ENCODE results near the gene FAM118A.
A peak's percentile ranks its signal among the peaks of the same experiment; 100 is the strongest.
"Not testable (repeated sequence)": the region's sequence is repeated elsewhere in the genome, so short reads cannot be mapped to it uniquely, and the experiment has no call there.

Gene FAM118A

DNA sequence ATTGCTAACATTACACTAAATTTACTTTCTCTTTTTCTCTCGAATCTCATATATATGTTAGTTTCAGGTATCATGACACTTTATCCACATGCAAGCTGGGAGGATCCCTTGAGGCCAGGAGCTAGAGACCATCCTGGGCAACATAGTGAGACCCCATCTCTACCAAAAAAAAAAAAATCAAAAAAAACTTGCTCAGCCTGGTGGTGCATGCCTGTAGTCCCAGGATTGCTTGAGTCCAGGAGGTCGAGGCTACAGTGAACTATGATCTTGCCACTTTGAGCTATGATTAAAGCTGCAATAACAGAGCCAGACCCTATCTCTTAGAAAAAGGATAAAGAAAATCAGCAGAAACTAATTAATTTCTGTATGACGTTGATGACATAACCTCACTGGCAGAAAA lies 28.7 kb upstream of the FAM118A start:
- no peak for DNase-seq (ENCODE audit: low spot score)

DNA sequence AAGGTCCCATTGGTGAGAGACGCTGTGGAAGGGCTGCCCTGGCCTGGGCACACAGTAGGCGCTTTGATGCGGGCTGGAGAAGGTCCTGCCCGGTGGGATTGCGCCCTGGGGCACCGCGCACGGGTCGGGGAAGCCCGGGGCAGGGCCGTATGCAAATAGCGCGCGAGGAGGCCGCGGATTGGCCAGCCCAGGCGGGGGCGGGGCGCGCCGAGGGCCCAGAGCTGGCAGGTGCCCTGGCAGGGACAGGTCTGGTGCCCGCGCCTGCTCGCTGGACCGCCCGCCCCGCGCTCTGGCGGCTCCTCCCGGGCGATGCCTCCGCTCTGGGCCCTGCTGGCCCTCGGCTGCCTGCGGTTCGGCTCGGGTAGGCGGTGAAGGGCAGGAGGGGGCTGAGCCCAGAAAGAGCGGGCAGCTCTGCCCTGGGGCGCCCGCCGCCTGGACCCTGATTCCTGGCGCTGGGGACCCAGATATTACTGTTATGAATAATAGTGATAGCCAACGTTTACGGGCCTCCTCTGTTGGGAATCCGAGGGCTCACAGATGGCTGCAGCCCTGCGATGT lies 24.9 kb upstream of the FAM118A start, which contains the start of gene UPK3A:
Gene UPK3A, plus strand, starts transcription at position 245 of the 558 bp plus-strand sequence. Its CDS starts 65 bp downstream, at position 310.
- peak; percentile 48 for DNase-seq (ENCODE audit: low spot score)

DNA sequence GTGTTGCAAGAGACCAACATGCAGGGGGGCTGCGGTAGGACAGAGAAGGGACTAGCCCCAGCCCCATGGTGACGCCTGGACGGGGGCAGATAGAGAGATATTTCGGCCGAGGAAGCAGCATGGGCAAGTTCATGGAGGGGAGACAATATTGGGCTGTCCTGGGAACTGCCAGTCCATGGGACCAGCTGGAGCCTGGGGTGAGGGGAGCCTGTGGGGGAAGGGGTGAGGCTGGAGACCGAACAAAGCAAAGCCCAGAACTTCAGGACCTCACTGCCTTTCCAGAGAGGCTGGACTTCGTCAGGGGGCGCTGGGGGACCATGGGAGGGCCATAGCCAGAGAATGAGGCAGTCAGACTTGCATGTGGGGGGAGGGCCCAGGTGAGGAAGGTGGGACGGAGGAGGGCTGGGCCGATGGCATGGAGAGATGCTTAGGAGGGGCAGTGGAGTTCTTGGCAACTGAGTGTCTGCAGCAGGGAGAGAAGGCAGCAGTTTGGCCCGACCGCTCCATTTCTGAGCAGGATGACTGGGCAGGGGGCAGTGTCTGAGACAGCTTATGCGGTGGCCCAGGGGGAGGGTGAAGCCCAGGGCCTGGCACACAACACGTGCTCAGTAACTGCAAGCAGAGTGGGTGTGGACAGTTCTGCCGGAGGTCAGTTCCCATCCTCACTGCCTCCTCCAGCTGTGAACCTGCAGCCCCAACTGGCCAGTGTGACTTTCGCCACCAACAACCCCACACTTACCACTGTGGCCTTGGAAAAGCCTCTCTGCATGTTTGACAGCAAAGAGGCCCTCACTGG lies 24.3 kb upstream of the FAM118A start:
- DNase-seq (ENCODE audit: low spot score), result no peak

- DNase-seq (ENCODE audit: low spot score), result no peak
Measured at GRCh38 chr22:45286854-45287551, 22.7 kb upstream of the FAM118A start.

DNA sequence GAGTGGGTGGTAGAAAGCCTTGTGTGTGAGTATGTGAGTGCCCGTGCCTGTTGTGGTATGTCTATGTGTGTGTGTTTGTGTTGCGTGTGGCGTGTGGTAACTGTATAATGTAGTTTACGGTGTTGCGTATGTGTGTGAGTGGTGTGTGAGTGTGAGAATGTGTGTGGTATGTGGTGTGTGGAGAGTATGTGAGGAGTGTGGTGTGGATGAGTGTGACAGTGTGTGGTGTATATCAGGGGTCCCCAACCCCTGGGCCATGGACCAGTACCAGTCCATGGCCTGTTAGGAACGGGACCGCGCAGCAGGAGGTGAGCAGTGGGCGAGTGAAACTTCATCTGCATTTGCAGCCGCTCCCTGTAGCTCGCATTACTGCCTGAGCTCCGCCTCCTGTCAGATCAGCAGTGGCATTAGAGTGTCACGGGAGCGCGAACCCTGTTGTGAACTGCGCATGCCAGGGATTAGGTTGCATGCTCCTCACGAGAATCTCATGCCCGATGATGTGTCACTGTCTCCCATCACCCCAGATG lies 19.3 kb upstream of the FAM118A start:
- no peak for DNase-seq (ENCODE audit: low spot score)

DNA sequence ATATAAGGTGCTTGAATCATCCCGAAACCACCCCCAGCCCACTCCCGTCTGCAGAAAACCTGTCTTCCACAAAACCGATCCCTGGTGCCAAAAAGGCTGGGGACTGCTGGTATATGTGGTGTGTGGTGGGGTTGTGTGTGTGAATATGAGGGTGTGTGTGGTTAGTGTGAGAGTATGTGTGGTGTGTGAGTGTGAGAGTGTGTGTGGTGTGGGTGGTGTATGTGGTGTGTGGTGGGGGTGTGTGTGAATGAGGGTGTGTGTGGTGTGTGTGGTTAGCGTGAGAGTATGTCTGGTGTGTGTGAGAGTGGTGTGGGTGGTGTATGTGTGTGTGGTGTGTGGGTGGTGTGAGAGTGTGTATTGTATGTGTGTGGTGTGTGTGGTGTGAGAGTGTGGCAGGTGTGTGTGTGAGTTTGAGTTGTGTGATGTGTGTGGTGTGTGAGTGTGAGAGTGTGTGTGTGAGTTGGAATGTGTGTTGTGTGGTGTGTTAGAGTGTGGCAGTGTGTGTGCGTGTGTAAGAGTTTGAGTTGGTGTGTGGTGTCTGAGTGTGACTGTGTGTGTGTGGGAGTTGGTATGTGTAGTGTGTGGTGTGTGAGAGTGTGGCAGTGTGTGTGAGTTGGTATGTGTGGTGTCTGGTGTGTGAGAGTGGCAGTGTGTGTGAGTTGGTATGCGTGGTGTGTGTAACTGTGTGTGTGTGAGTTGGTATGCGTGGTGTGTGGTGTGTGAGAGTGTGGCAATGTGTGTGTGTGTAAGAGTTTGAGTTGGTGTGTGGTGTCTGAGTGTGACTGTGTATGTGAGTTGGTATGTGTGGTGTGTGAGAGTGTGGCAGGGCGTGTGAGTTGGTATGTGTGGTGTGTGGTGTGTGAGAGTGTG lies 18.4 kb upstream of the FAM118A start:
- DNase-seq (ENCODE audit: low spot score), result no peak

GRCh38 chr22:45291931-45292290 lies 17.8 kb upstream of the FAM118A start:
- DNase-seq (ENCODE audit: low spot score), result no peak

DNA sequence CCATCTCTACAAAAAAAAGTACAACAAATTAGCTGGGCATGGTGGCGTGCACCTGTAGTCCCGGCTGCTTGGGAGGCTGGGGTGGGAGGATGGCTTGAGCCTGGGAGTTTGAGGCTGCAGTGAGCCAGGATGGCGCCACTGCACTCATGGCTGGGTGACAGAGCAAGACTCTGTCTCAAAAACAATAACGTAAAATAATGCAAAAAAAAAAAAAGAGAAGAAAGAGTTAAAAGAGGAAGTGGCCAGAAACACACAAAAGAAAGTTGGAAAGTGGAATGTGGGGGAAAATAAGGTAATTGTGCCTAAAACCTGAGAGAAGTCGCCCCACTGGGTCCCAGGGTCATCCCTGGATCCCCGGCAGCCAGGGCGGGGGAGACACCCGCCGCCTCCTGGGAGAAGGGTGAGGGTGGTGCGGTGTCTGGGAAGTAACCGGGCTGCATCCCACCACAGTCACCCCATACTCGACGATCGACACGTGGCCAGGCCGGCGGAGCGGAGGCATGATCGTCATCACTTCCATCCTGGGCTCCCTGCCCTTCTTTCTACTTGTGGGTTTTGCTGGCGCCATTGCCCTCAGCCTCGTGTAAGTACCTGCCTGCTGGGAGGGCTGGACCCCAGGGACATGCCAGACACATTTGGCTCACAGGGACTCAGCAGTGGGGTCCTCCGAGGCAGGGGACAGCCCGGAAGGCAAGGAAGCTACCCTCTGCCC lies 16.8 kb upstream of the FAM118A start:
- no peak for DNase-seq (ENCODE audit: low spot score)

- no peak for DNase-seq (ENCODE audit: low spot score)
Measured at GRCh38 chr22:45294030-45294429, 15.7 kb upstream of the FAM118A start.

DNA sequence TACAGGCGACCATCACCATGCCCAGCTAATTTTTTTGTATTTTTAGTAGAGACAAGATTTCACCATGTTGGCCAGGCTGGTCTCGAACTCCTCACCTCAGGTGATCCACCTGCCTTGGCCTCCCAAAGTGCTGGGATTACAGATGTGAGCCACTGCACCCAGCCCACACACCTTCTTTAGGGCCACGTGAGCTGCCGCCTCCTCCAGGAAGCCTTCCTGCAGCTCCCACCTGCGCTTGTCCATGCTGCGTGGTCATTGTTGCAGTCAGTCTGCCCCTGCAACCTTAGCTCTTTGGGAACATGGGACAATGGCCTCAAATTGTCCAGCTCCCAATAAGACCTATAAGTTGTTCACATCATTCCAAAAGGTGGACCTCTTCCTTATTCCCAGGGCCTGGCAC lies 14.7 kb upstream of the FAM118A start:
- DNase-seq (ENCODE audit: low spot score), result not testable (repeated sequence)

- DNase-seq (ENCODE audit: low spot score), result no peak
Measured at GRCh38 chr22:45295492-45295891, 14.2 kb upstream of the FAM118A start.

DNA sequence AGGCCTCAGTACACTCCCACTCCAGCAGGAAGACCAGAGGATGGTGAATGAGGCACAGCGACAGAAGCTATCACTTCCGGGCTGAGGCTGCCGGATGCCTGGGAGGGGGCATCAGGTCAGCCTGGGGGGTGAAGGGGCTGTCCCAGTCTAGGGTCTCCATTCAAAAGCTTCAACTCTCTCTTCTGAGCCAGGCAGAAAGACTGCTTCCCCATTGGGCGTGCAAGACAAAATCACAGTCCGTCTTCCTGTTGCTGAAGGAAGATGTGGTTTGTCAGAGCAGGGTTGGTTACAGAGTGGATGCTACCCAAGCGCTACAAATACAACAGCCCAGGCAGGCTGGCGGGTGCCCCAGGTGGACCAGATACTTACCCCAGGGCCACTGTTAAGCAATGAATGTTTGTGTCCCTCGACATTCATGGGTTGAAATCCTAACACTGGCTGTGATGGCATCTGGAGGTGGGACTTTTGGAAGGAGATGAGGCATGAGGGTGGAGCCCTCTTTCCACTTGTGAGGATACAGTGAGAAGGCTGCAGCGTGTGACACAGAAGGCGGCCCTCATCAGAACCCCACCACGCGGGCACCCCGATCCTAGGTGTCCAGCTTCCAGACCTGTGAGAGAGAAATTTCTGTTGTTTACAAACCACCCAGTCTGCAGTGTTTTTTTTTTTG lies 13.0 kb upstream of the FAM118A start:
- DNase-seq (ENCODE audit: low spot score), result peak; percentile 52

GRCh38 chr22:45298934-45299505 lies 10.7 kb upstream of the FAM118A start:
- DNase-seq (ENCODE audit: low spot score), result no peak

DNA sequence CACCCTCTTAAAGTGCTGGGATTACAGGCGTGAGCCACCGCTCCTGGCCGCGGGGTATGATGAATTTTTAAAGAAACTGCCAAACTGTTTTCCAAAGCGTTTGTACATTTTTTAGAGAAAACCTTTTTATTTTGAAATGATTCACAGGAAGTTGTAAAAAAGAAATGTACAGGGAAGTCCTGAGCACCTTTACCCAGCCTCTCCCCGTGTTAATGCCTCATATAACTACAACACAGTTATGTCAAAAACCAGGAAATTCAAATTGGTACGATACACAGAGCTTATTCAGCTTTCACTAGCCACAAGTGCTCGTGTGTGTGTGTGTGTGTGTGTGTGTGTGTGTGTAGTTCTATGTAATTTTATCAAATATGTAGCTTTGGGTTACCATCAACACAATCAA lies 7.0 kb upstream of the FAM118A start:
- DNase-seq (ENCODE audit: low spot score), result no peak

- no peak for DNase-seq (ENCODE audit: low spot score)
Measured at GRCh38 chr22:45303181-45303580, 6.6 kb upstream of the FAM118A start.

- DNase-seq (ENCODE audit: low spot score), result no peak
Measured at GRCh38 chr22:45304971-45305370, 4.8 kb upstream of the FAM118A start.

- DNase-seq (ENCODE audit: low spot score), result no peak
Measured at GRCh38 chr22:45305456-45306075, 4.2 kb upstream of the FAM118A start.

DNA sequence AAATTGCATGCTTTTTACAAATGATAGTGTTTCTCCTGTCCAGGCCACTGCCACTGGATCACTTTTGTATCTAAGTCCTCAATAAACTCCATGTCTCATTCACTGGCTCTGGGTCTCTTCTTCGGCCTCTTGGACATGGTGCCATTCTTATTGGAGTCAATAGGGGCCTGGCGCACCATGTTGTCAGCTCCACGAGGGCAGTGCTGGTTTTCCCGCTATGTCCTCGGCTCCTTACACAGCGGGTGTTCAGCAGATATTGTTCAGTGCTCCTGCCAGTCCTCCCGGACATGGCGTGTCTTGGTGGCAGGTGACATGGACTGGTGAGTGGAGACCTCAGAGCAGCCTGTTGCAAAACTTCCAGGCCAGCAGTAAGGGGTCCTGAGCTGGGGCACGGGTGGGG lies 3.6 kb upstream of the FAM118A start:
- DNase-seq (ENCODE audit: low spot score), result no peak

GRCh38 chr22:45308391-45308956 lies 1.3 kb upstream of the FAM118A start:
- no peak for DNase-seq (ENCODE audit: low spot score)

Measured in CD4-positive, alpha-beta T cell treated with Interleukin-2 at 100 ng/mL for 4 hours (primary cell).